ENCODE data around the gene FLCN. TPM values are rescaled to one million over a fixed set of nuclear protein-coding genes. Genes with fewer than 3 reads are reported as not detected.

Gene FLCN
- total and polyA plus RNA-seq, 2 donors (not counting 1 experiment from before 2014, with no cell fraction given), result 16.4 to 68.5 TPM

- H3K79me2 ChIP-seq (ENCODE audit: control insufficient read depth, insufficient read depth, low read length), result no peaks in the 10 kb centered on the region
- no peak overlapping the region for H3K4me2 ChIP-seq (ENCODE audit: extremely low read depth, insufficient read depth, low read length)
- no peak overlapping the region for H3K9ac ChIP-seq (ENCODE audit: insufficient read depth, low read length)
- DNase-seq (ENCODE audit: low read depth in 2 of 2), result no peak
- peaks cover 43% of the 10 kb centered on the region for H3K36me3 ChIP-seq (ENCODE audit: control insufficient read depth, insufficient read depth, low read length)
- no peaks in the 10 kb centered on the region for H3K9me3 ChIP-seq (ENCODE audit: control insufficient read depth, insufficient read depth, low read depth, low read length)
- TF ChIP-seq EZH2 (IDR thresholded peaks at IDR 0.05; ENCODE audit: low read length, missing control alignments) (no peak), CTCF (conservative IDR thresholded peaks at IDR 0.05 in 1 of 2, IDR thresholded peaks at IDR 0.05 in 1 of 2; ENCODE audit: low read depth in 1 of 2, low read length in 2 of 2) (no peak)
- no peaks in the 10 kb centered on the region for H3K27me3 ChIP-seq (ENCODE audit: control insufficient read depth, insufficient read depth, low read length)
- H3K4me1 ChIP-seq (ENCODE audit: control insufficient read depth, extremely low read depth, insufficient read depth, low read length), result no peaks in the 10 kb centered on the region
- H3K27ac ChIP-seq (ENCODE audit: insufficient read depth, low read length), result no peak overlapping the region
- no peak overlapping the region for H3K4me3 ChIP-seq (replicated peaks in 1 of 4; ENCODE audit: control extremely low read depth in 1 of 4, insufficient read depth in 1 of 4, low read depth in 3 of 4, low read length in 4 of 4)
- H4K20me1 ChIP-seq (ENCODE audit: control insufficient read depth, extremely low read depth, insufficient read depth, low read length), result no peaks in the 10 kb centered on the region
- no peak overlapping the region for H2AFZ ChIP-seq (ENCODE audit: low read length)
Measured at GRCh38 chr17:17176341-17176740, 60.6 kb downstream of the FLCN start.

- Histone ChIP-seq H3K4me1 (ENCODE audit: control insufficient read depth, extremely low read depth, insufficient read depth, low read length) (no peaks in the 10 kb centered on the region), H3K27ac (ENCODE audit: insufficient read depth, low read length) (no peak overlapping the region), H3K4me3 (replicated peaks in 1 of 4; ENCODE audit: control extremely low read depth in 1 of 4, insufficient read depth in 1 of 4, low read depth in 3 of 4, low read length in 4 of 4) (no peak overlapping the region), H3K9ac (ENCODE audit: insufficient read depth, low read length) (no peak overlapping the region), H4K20me1 (ENCODE audit: control insufficient read depth, extremely low read depth, insufficient read depth, low read length) (no peaks in the 10 kb centered on the region), H2AFZ (ENCODE audit: low read length) (no peak overlapping the region), H3K79me2 (ENCODE audit: control insufficient read depth, insufficient read depth, low read length) (no peaks in the 10 kb centered on the region), H3K36me3 (ENCODE audit: control insufficient read depth, insufficient read depth, low read length) (peaks cover 44% of the 10 kb centered on the region), H3K27me3 (ENCODE audit: control insufficient read depth, insufficient read depth, low read length) (no peaks in the 10 kb centered on the region), H3K9me3 (ENCODE audit: control insufficient read depth, insufficient read depth, low read depth, low read length) (no peaks in the 10 kb centered on the region), H3K4me2 (ENCODE audit: extremely low read depth, insufficient read depth, low read length) (no peak overlapping the region)
- no peak for TF ChIP-seq EZH2 (IDR thresholded peaks at IDR 0.05; ENCODE audit: low read length, missing control alignments)
- TF ChIP-seq CTCF (conservative IDR thresholded peaks at IDR 0.05 in 1 of 2, IDR thresholded peaks at IDR 0.05 in 1 of 2; ENCODE audit: low read depth in 1 of 2, low read length in 2 of 2), result no peak
- no peak for DNase-seq (ENCODE audit: low read depth in 2 of 2)
Measured at GRCh38 chr17:17175917-17176316, 61.1 kb downstream of the FLCN start.

GRCh38 chr17:17175340-17175739, 61.6 kb downstream of the FLCN start:
- no peak overlapping the region for H2AFZ ChIP-seq (ENCODE audit: low read length)
- no peaks in the 10 kb centered on the region for H3K9me3 ChIP-seq (ENCODE audit: control insufficient read depth, insufficient read depth, low read depth, low read length)
- H3K4me1 ChIP-seq (ENCODE audit: control insufficient read depth, extremely low read depth, insufficient read depth, low read length), result no peaks in the 10 kb centered on the region
- no peak overlapping the region for H3K4me3 ChIP-seq (replicated peaks in 1 of 4; ENCODE audit: control extremely low read depth in 1 of 4, insufficient read depth in 1 of 4, low read depth in 3 of 4, low read length in 4 of 4)
- no peak for DNase-seq (ENCODE audit: low read depth in 2 of 2)
- H3K36me3 ChIP-seq (ENCODE audit: control insufficient read depth, insufficient read depth, low read length), result peaks cover 42% of the 10 kb centered on the region
- no peak overlapping the region for H3K4me2 ChIP-seq (ENCODE audit: extremely low read depth, insufficient read depth, low read length)
- H3K79me2 ChIP-seq (ENCODE audit: control insufficient read depth, insufficient read depth, low read length), result no peaks in the 10 kb centered on the region
- H3K27me3 ChIP-seq (ENCODE audit: control insufficient read depth, insufficient read depth, low read length), result no peaks in the 10 kb centered on the region
- no peak overlapping the region for H3K27ac ChIP-seq (ENCODE audit: insufficient read depth, low read length)
- H4K20me1 ChIP-seq (ENCODE audit: control insufficient read depth, extremely low read depth, insufficient read depth, low read length), result no peaks in the 10 kb centered on the region
- no peak overlapping the region for H3K9ac ChIP-seq (ENCODE audit: insufficient read depth, low read length)
- TF ChIP-seq EZH2 (IDR thresholded peaks at IDR 0.05; ENCODE audit: low read length, missing control alignments), result no peak
- TF ChIP-seq CTCF (conservative IDR thresholded peaks at IDR 0.05 in 1 of 2, IDR thresholded peaks at IDR 0.05 in 1 of 2; ENCODE audit: low read depth in 1 of 2, low read length in 2 of 2), result no peak
